Measurements from ENCODE around the gene DCTN1.

DNA sequence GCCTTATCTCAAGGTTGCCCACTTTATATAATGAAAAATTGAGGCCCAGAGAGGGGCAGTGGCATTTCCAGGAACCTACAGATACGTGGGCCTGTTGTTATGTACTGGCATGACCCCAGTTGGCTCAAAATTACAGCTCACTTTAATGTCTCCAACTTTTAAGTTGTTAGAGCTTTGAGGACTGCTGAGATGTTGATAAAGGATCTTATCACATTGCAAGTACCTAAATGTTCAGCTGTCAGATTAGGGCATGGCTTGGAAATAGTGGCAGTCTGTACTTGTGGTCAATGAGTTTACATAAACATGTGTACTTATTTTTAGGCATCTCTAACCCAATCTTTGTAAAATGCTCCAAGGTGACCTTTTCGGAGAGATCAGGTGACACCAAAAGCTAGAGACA, 51.5 kb downstream of the DCTN1 start:
- TF ChIP-seq GLIS3 (CRISPR knock-in tag; IDR thresholded peaks at IDR 0.05) (no peak), ZNF8 (CRISPR knock-in tag; IDR thresholded peaks at IDR 0.05) (no peak), ZFP3 (CRISPR knock-in tag; IDR thresholded peaks at IDR 0.05) (no peak), TCF4 (CRISPR knock-in tag; IDR thresholded peaks at IDR 0.05; ENCODE audit: borderline replicate concordance) (no peak)
- TF ChIP-seq, protein P1, sequence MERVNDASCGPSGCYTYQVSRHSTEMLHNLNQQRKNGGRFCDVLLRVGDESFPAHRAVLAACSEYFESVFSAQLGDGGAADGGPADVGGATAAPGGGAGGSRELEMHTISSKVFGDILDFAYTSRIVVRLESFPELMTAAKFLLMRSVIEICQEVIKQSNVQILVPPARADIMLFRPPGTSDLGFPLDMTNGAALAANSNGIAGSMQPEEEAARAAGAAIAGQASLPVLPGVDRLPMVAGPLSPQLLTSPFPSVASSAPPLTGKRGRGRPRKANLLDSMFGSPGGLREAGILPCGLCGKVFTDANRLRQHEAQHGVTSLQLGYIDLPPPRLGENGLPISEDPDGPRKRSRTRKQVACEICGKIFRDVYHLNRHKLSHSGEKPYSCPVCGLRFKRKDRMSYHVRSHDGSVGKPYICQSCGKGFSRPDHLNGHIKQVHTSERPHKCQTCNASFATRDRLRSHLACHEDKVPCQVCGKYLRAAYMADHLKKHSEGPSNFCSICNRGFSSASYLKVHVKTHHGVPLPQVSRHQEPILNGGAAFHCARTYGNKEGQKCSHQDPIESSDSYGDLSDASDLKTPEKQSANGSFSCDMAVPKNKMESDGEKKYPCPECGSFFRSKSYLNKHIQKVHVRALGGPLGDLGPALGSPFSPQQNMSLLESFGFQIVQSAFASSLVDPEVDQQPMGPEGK (CRISPR knock-in tag; IDR thresholded peaks at IDR 0.05; ENCODE audit: borderline replicate concordance), result no peak

Measured in SK-N-SH treated with all-trans-retinoic acid at 6 μM for 48 hours (cell line).